Loucy (cell line): ENCODE measurements around the gene RAPGEF5.

Source experiments
- EZH2phosphoT487 ChIP-seq: fragments of 200-600 bp; IDR thresholded peaks from 2 replicates; pipeline ENCODE4 v1.6.1; 2018; ENCODE audit warnings: antibody characterized with exemption, mild to moderate bottlenecking, moderate library complexity, borderline replicate concordance
- TF ChIP-seq, protein P1 (sequence below): fragments of 200-600 bp; sonication (generic); conservative IDR thresholded peaks from 2 replicates; pipeline ENCODE4 v1.5.1; 2014; ENCODE audit warnings: mild to moderate bottlenecking, antibody characterized with exemption, low read length

DNA sequence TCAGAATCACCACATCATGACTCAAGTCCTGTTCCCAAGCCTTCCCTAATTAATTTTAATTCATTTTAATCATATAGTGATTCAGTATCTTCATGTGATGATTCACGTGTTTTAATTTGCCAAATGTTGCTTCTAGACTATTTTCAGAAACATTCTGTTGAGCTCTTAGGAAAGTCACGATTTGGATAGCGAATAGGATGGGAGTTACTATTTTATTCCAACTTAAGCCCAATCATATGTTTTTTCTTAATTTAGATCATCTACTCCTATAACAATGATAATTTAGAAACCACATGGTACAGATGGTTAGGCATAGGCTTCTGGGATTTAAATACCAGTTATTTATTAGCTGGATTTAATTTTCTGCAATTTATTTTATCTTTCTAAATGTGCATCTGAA lies 49.1 kb downstream of the RAPGEF5 start:
- TF ChIP-seq, protein P1, sequence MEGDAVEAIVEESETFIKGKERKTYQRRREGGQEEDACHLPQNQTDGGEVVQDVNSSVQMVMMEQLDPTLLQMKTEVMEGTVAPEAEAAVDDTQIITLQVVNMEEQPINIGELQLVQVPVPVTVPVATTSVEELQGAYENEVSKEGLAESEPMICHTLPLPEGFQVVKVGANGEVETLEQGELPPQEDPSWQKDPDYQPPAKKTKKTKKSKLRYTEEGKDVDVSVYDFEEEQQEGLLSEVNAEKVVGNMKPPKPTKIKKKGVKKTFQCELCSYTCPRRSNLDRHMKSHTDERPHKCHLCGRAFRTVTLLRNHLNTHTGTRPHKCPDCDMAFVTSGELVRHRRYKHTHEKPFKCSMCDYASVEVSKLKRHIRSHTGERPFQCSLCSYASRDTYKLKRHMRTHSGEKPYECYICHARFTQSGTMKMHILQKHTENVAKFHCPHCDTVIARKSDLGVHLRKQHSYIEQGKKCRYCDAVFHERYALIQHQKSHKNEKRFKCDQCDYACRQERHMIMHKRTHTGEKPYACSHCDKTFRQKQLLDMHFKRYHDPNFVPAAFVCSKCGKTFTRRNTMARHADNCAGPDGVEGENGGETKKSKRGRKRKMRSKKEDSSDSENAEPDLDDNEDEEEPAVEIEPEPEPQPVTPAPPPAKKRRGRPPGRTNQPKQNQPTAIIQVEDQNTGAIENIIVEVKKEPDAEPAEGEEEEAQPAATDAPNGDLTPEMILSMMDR, result no peak
- TF ChIP-seq EZH2phosphoT487, result no peak
